SU-DHL-6 (cell line): ENCODE measurements around the gene CYP8B1.

Experiments
- H2AFZ ChIP-seq: fragments of 200-600 bp; sonication (generic); 2 replicates; pipeline ENCODE4 v1.6.1; 2014; ENCODE audit warnings: low read depth, mild to moderate bottlenecking, moderate library complexity, mixed read lengths, antibody characterized with exemption, low read length; ENCODE audit not compliant: severe bottlenecking
- H3F3A ChIP-seq: fragments of 200-600 bp; shearing (Covaris generic); 2 replicates; pipeline ENCODE4 v1.6.0; 2016; ENCODE audit warnings: antibody characterized with exemption, mild to moderate bottlenecking; ENCODE audit not compliant: insufficient read depth
- H3K27ac ChIP-seq: fragments of 200-600 bp; sonication (generic); 2 replicates; pipeline ENCODE4 v1.5.1; 2016; ENCODE audit warnings: low read depth, mild to moderate bottlenecking, low read length, moderate library complexity, mixed read lengths
- H3K27me3 ChIP-seq: fragments of 200-600 bp; sonication (generic), shearing (Covaris generic); 2 replicates; pipeline ENCODE4 v1.6.0; 2014; ENCODE audit warnings: mild to moderate bottlenecking, low read length
- H3K36me3 ChIP-seq: fragments of 200-600 bp; sonication (generic); 2 replicates; pipeline ENCODE4 v1.6.1; 2014; ENCODE audit warnings: mild to moderate bottlenecking, low read length, mixed read lengths
- H3K4me2 ChIP-seq: fragments of 300-600, 200-600 bp; shearing (Covaris generic), sonication (generic); 2 replicates; pipeline ENCODE4 v1.6.0; 2014; ENCODE audit warnings: low read length, low read depth, mild to moderate bottlenecking; ENCODE audit not compliant: poor library complexity, severe bottlenecking
- H3K4me3 ChIP-seq: fragments of 200-600 bp; sonication (generic); 2 replicates; pipeline ENCODE4 v1.5.1; 2014; ENCODE audit warnings: antibody characterized with exemption, low read length, mild to moderate bottlenecking, mixed read lengths; ENCODE audit not compliant: insufficient read depth, poor library complexity, severe bottlenecking
- H3K79me2 ChIP-seq: fragments of 200-600 bp; sonication (generic); 2 replicates; pipeline ENCODE4 v1.6.1; 2014; ENCODE audit warnings: mild to moderate bottlenecking, low read length, moderate library complexity; ENCODE audit not compliant: insufficient read depth
- H3K9ac ChIP-seq: fragments of 200-600 bp; sonication (generic); 2 replicates; pipeline ENCODE4 v1.7.0; 2014; ENCODE audit warnings: mild to moderate bottlenecking, low read length
- H3K9me2 ChIP-seq: fragments of 200-600 bp; sonication (generic); replicated peaks from 2 replicates; pipeline ENCODE4 v1.6.1; 2014; ENCODE audit warnings: low read length; ENCODE audit not compliant: insufficient read depth
- H3K9me3 ChIP-seq: fragments of 200-600 bp; sonication (generic); 2 replicates; pipeline ENCODE4 v1.6.1; 2014; ENCODE audit warnings: low read length, mixed read lengths; ENCODE audit not compliant: insufficient read depth
- H4K20me1 ChIP-seq: fragments of 200-600 bp; sonication (generic); 2 replicates; pipeline ENCODE4 v1.6.1; 2014; ENCODE audit warnings: low read depth, mild to moderate bottlenecking, antibody characterized with exemption, low read length, moderate library complexity, mixed read lengths
- EZH2phosphoT487 ChIP-seq: fragments of 200-600 bp; sonication (generic), shearing (Covaris generic); conservative IDR thresholded peaks from 2 replicates; pipeline ENCODE4 v1.6.1; 2018; ENCODE audit warnings: mild to moderate bottlenecking, antibody characterized with exemption, low read length, moderate library complexity, mixed read lengths
- TF ChIP-seq, protein P1 (sequence below): fragments of 200-600 bp; sonication (generic); IDR thresholded peaks from one replicate; pipeline ENCODE4 v1.5.1; 2017; ENCODE audit warnings: antibody characterized with exemption, mild to moderate bottlenecking, low read length, moderate library complexity; ENCODE audit not compliant: insufficient read depth, poor library complexity, severe bottlenecking

The CYP8B1 gene

GRCh38 chr3:42831321-42831713, 44.4 kb downstream of the CYP8B1 start:
- no peaks in the 10 kb centered on the region for H3K9me3 ChIP-seq
- no peaks in the 10 kb centered on the region for H3K27me3 ChIP-seq
- no peaks in the 10 kb centered on the region for H3F3A ChIP-seq
- no peak overlapping the region for H3K27ac ChIP-seq
- H3K4me2 ChIP-seq: no peak overlapping the region
- no peak overlapping the region for H3K4me3 ChIP-seq
- no peaks in the 10 kb centered on the region for H3K36me3 ChIP-seq
- no peak overlapping the region for H3K9ac ChIP-seq
- no peaks in the 10 kb centered on the region for H3K9me2 ChIP-seq
- TF ChIP-seq, protein P1, sequence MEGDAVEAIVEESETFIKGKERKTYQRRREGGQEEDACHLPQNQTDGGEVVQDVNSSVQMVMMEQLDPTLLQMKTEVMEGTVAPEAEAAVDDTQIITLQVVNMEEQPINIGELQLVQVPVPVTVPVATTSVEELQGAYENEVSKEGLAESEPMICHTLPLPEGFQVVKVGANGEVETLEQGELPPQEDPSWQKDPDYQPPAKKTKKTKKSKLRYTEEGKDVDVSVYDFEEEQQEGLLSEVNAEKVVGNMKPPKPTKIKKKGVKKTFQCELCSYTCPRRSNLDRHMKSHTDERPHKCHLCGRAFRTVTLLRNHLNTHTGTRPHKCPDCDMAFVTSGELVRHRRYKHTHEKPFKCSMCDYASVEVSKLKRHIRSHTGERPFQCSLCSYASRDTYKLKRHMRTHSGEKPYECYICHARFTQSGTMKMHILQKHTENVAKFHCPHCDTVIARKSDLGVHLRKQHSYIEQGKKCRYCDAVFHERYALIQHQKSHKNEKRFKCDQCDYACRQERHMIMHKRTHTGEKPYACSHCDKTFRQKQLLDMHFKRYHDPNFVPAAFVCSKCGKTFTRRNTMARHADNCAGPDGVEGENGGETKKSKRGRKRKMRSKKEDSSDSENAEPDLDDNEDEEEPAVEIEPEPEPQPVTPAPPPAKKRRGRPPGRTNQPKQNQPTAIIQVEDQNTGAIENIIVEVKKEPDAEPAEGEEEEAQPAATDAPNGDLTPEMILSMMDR: peak; percentile 73
- no peak for TF ChIP-seq EZH2phosphoT487
- no peak overlapping the region for H2AFZ ChIP-seq
- no peaks in the 10 kb centered on the region for H4K20me1 ChIP-seq
- H3K79me2 ChIP-seq: no peaks in the 10 kb centered on the region

DNA sequence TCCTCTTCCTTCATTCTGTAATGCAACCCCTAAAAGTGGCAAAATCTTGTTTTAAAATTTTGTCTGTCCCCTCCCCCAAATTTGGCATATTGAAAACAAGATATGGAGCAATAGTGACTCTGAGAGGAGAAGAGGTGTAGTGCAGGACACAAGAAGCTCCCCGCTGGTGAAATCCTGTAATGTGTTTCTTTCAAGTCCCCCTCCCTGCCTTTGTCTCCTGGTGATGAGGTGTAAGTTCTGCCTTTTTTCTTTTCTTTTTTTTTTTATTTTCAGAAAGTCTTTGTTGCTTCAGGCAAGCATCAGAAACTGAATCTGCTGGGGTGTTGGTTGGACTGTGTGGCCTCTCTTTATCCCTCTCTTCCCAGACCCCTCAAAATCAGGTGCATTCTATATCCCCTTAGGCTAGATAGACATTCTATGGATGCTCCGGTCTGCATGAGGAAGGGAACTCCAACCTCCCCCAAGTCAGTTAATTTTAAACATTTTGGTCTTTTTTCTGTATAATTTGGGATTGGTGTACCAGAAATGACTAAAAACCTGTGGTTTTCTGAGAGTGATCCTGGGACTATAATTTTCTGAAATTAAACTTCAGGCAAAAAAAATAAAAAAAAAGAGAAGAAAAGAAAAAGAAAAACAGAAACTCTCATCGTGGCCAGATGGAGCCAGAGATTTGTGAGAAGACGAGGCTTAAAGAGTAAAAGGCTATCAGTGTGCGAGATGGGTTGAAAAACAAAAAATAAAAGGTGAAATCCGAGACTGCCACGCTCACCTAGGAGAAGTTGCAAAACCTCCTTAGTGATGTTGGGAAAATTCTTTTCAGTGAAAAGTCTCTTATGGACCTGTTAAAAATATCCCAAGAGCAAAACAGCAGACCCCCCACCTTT, 45.0 kb downstream of the CYP8B1 start:
- Histone ChIP-seq H3K4me2 (no peak overlapping the region), H3K9me3 (no peaks in the 10 kb centered on the region), H3K79me2 (no peaks in the 10 kb centered on the region), H3K9me2 (no peaks in the 10 kb centered on the region), H3K4me3 (no peak overlapping the region), H3K36me3 (no peaks in the 10 kb centered on the region), H3K9ac (no peak overlapping the region), H4K20me1 (no peaks in the 10 kb centered on the region), H3K27me3 (no peaks in the 10 kb centered on the region), H2AFZ (no peak overlapping the region), H3F3A (no peaks in the 10 kb centered on the region), H3K27ac (no peak overlapping the region)
- TF ChIP-seq, protein P1: no peak
- TF ChIP-seq EZH2phosphoT487: no peak

GRCh38 chr3:42829628-42830436, 45.8 kb downstream of the CYP8B1 start:
- H3K9me2 ChIP-seq: no peaks in the 10 kb centered on the region
- H3K27ac ChIP-seq: no peak overlapping the region
- no peak overlapping the region for H3K4me2 ChIP-seq
- H4K20me1 ChIP-seq: no peaks in the 10 kb centered on the region
- no peaks in the 10 kb centered on the region for H3F3A ChIP-seq
- H3K9me3 ChIP-seq: no peaks in the 10 kb centered on the region
- no peaks in the 10 kb centered on the region for H3K27me3 ChIP-seq
- H3K36me3 ChIP-seq: no peaks in the 10 kb centered on the region
- TF ChIP-seq, protein P1: no peak
- no peak for TF ChIP-seq EZH2phosphoT487
- H3K4me3 ChIP-seq: no peak overlapping the region
- H3K79me2 ChIP-seq: no peaks in the 10 kb centered on the region
- H2AFZ ChIP-seq: no peak overlapping the region
- no peak overlapping the region for H3K9ac ChIP-seq
